ENCODE measurements around the gene DNAJC1. TPM values are rescaled to one million over a fixed set of nuclear protein-coding genes. Genes with fewer than 3 reads are reported as not detected.

DNAJC1 gene
- total RNA-seq, 1 donor from 2014 or later, result 18.2 TPM

GRCh38 chr10:21776883-21777282 is 226.6 kb downstream of the DNAJC1 start:
- Mint-ChIP-seq H3K9me3 (peaks cover 5% of the 10 kb centered on the region), H3K36me3 (peaks cover 9% of the 10 kb centered on the region), H3K27ac (no peak overlapping the region), H3K4me1 (ENCODE audit: unreplicated experiment) (no peaks in the 10 kb centered on the region), H3K4me3 (no peak overlapping the region), H3K27me3 (no peaks in the 10 kb centered on the region)
- TF ChIP-seq, protein P1, sequence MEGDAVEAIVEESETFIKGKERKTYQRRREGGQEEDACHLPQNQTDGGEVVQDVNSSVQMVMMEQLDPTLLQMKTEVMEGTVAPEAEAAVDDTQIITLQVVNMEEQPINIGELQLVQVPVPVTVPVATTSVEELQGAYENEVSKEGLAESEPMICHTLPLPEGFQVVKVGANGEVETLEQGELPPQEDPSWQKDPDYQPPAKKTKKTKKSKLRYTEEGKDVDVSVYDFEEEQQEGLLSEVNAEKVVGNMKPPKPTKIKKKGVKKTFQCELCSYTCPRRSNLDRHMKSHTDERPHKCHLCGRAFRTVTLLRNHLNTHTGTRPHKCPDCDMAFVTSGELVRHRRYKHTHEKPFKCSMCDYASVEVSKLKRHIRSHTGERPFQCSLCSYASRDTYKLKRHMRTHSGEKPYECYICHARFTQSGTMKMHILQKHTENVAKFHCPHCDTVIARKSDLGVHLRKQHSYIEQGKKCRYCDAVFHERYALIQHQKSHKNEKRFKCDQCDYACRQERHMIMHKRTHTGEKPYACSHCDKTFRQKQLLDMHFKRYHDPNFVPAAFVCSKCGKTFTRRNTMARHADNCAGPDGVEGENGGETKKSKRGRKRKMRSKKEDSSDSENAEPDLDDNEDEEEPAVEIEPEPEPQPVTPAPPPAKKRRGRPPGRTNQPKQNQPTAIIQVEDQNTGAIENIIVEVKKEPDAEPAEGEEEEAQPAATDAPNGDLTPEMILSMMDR (conservative IDR thresholded peaks at IDR 0.05), result no peak
- DNase-seq (ENCODE audit: extremely low spot score, unreplicated experiment), result no peak

DNA sequence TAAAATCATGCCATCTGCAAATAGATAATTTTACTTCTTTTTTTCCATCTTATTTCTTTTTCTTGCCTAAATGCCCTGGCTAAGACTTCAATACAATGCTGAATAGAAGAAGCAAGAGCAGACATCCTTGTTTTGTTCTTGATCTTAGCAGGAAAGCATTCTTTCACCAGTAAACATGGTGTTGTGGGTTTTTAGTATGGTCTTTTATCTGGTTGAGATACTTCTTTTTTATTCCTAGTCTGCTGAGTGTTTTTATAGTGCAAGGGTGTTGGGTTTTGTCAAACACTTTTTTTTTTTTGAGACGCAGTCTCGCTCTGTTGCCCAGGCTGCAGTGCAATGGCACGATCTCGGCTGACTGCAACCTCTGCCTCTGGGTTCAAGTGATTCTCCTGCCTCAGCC is 232.3 kb downstream of the DNAJC1 start:
- Mint-ChIP-seq H3K27ac (no peak overlapping the region), H3K9me3 (no peaks in the 10 kb centered on the region), H3K27me3 (no peaks in the 10 kb centered on the region), H3K4me3 (no peak overlapping the region), H3K36me3 (no peaks in the 10 kb centered on the region), H3K4me1 (ENCODE audit: unreplicated experiment) (no peaks in the 10 kb centered on the region)
- DNase-seq (ENCODE audit: extremely low spot score, unreplicated experiment), result no peak
- TF ChIP-seq, protein P1 (conservative IDR thresholded peaks at IDR 0.05), result no peak

GRCh38 chr10:21769041-21769440 is 234.5 kb downstream of the DNAJC1 start:
- no peak for DNase-seq (ENCODE audit: extremely low spot score, unreplicated experiment)
- peaks cover 3% of the 10 kb centered on the region for H3K36me3 Mint-ChIP-seq
- H3K4me1 Mint-ChIP-seq (ENCODE audit: unreplicated experiment), result no peaks in the 10 kb centered on the region
- no peaks in the 10 kb centered on the region for H3K27me3 Mint-ChIP-seq
- H3K27ac Mint-ChIP-seq, result no peak overlapping the region
- H3K4me3 Mint-ChIP-seq, result no peak overlapping the region
- TF ChIP-seq, protein P1 (conservative IDR thresholded peaks at IDR 0.05), result no peak
- no peaks in the 10 kb centered on the region for H3K9me3 Mint-ChIP-seq

DNA sequence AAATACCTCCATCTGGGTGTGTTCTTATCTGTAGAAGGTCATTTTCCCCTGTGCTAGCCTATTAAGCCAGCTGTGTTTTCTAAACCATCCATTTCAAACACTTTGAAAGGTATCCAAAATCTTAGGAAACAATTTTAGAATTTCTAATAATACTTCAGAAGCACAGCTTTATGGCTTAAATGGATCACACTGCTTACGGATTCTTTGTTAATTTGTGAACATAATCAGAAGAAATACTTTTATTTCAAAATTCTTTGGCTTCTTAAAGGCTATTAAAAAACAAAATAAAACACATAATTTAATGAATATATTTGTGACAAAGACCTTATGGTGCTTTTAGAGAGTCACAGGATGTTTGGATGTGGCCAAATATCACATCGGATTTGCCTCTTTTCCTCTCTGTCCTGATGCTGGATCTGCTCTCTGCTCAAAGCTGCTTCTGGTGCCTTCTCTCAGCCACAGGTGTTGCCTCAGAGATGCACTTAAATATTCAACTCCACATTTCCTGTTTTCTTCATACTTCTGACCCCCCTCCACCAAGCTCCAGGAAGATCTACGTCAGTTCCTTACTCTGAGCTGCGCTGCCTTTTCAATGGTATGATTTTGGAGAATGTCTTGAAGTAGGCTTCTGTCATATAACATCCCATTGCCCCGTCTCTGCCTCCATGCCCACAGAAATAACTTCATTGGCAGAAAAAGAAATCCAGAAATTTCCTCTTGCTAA is 238.9 kb downstream of the DNAJC1 start:
- H3K9me3 Mint-ChIP-seq, result no peaks in the 10 kb centered on the region
- no peak overlapping the region for H3K27ac Mint-ChIP-seq
- DNase-seq (ENCODE audit: extremely low spot score, unreplicated experiment), result no peak
- H3K27me3 Mint-ChIP-seq, result no peaks in the 10 kb centered on the region
- TF ChIP-seq, protein P1 (conservative IDR thresholded peaks at IDR 0.05), result no peak
- no peak overlapping the region for H3K4me3 Mint-ChIP-seq
- H3K4me1 Mint-ChIP-seq (ENCODE audit: unreplicated experiment), result no peaks in the 10 kb centered on the region
- peaks cover 3% of the 10 kb centered on the region for H3K36me3 Mint-ChIP-seq

- no peak for DNase-seq (ENCODE audit: extremely low spot score, unreplicated experiment)
Observed at GRCh38 chr10:21760332-21760731, 243.2 kb downstream of the DNAJC1 start.

More at GRCh38 chr10:21760332-21760731, 243.2 kb downstream of the DNAJC1 start:
- Mint-ChIP-seq H3K27me3 (no peaks in the 10 kb centered on the region), H3K4me1 (ENCODE audit: unreplicated experiment) (peaks cover 11% of the 10 kb centered on the region), H3K9me3 (no peaks in the 10 kb centered on the region), H3K36me3 (peaks cover 14% of the 10 kb centered on the region), H3K4me3 (no peak overlapping the region), H3K27ac (no peak overlapping the region)
- TF ChIP-seq, protein P1 (conservative IDR thresholded peaks at IDR 0.05), result no peak
